HUES64 (cell line): ENCODE measurements around the gene AMZ2.
"Not testable (repeated sequence)": the region's sequence is repeated elsewhere in the genome, so short reads cannot be mapped to it uniquely, and the experiment has no call there.

Experiments used
- H3K27ac ChIP-seq: 2 replicates; pipeline ENCODE4 v1.7.0; 2013; ENCODE audit warnings: low read depth, low read length, inconsistent platforms
- H3K27me3 ChIP-seq: 2 replicates; pipeline ENCODE4 v1.6.1; 2013; ENCODE audit warnings: mild to moderate bottlenecking, low read length; ENCODE audit not compliant: insufficient read depth
- H3K36me3 ChIP-seq: 2 replicates; pipeline ENCODE4 v1.6.1; 2013; ENCODE audit warnings: mild to moderate bottlenecking, low read length; ENCODE audit not compliant: insufficient read depth
- H3K4me1 ChIP-seq: 2 replicates; pipeline ENCODE4 v1.6.1; 2013; ENCODE audit warnings: mild to moderate bottlenecking, low read length, moderate library complexity; ENCODE audit not compliant: insufficient read depth
- H3K4me3 ChIP-seq: 2 replicates; pipeline ENCODE4 v1.5.1; 2013; ENCODE audit warnings: mild to moderate bottlenecking, low read length, moderate library complexity
- H3K9ac ChIP-seq: 2 replicates; pipeline ENCODE4 v1.6.1; 2013; ENCODE audit warnings: mild to moderate bottlenecking, low read depth, low read length
- H3K9me3 ChIP-seq: 2 replicates; pipeline ENCODE4 v1.6.1; 2013; ENCODE audit warnings: low read depth, low read length; ENCODE audit not compliant: insufficient read depth
- WGBS: fragments of 150-250, 120-280 bp; methylation state at CpG from one replicate; pipeline ENCODE4 v1.1.7; 2013; ENCODE audit warnings: missing lambda C conversion rate; 5-methylcytosine and 5-hydroxymethylcytosine counted together

AMZ2 gene

GRCh38 chr17:68257934-68258333 is 10.1 kb downstream of the AMZ2 start:
- no peaks in the 10 kb centered on the region for H3K9me3 ChIP-seq
- 0 out of 2 replicates have a peak, but pooled peaks cover 5% of the 10 kb centered on the region for H3K4me1 ChIP-seq
- no peak overlapping the region for H3K27ac ChIP-seq

DNA sequence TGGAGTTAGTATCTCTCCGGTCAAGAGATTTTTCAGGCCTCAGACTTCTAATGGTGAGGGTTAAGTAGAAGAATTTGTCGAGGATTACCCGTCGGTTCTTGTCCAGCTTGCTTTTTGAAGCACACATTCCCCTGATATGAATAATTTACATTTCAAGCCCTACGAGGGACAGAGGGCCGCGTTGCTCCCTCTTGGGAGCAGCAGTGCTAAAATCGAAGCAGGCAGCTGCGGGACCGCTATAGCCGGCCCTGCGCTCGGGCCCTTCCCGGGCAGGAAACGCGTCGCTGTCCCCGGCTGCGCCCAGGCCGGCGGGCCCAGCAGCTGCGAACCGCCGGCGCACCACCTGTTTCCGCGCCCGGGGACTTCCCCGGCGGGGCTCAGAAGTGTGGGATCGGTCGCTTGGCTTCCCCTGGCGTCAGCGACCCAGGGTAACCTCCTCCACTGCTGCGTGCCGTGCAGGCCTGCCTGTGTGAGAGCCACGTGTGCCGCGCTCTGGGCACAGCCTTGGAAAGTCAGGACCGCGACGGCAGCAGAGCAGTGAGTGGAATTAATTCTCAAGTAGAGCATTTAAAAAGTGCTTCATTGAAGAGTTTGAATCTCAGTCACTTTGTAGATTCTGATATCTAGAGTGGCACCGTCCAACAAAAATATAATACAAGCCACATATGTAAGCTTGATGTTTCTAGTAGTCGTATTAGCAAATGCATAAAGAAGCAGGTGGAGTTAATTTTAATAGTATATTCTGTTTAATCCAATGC is 11.2 kb downstream of the AMZ2 start:
- Histone ChIP-seq H3K4me3 (peak overlapping the region; percentile 43), H3K36me3 (peaks cover 28% of the 10 kb centered on the region)
- H3K27ac ChIP-seq = not testable (repeated sequence)

More at GRCh38 chr17:68257934-68258333, 10.1 kb downstream of the AMZ2 start:
- H3K4me3 ChIP-seq = no peak overlapping the region
- 0 out of 2 replicates have a peak, but pooled peaks cover 2% of the 10 kb centered on the region for H3K27me3 ChIP-seq
- H3K36me3 ChIP-seq = peaks cover 38% of the 10 kb centered on the region
- no peak overlapping the region for H3K9ac ChIP-seq

DNA sequence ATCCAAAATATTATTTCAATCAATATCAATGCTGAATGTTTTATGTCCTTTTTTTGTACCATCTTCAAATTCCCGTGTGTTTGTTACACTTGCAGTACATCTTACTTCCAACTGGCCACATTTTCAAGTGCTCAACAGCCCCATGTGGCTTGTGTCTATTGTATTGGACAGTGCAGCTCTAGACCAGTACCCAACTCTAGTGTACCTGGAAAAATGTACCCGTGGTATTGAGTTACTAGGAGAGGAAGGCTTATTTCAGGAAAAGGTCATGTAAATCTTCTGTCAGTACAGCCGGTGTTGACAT is 11.8 kb downstream of the AMZ2 start:
- Histone ChIP-seq H3K36me3 (peaks cover 22% of the 10 kb centered on the region), H3K9ac (0 out of 2 replicates have a peak overlapping the region, but pooled peaks have one; percentile 47), H3K4me3 (peak overlapping the region; percentile 43)
- H3K27ac ChIP-seq, H3K9me3 ChIP-seq, H3K27me3 ChIP-seq, H3K4me1 ChIP-seq: not testable (repeated sequence)
- WGBS = 100% methylated on average over 1 of the region's 3 CpGs

More for the DNA sequence above, 11.2 kb downstream of the AMZ2 start:
- not testable (repeated sequence) for H3K4me1 ChIP-seq, H3K27me3 ChIP-seq, H3K9me3 ChIP-seq
- H3K9ac ChIP-seq = peak overlapping the region; percentile 60
- WGBS = 6% methylated on average over 33 of the region's 44 CpGs

DNA sequence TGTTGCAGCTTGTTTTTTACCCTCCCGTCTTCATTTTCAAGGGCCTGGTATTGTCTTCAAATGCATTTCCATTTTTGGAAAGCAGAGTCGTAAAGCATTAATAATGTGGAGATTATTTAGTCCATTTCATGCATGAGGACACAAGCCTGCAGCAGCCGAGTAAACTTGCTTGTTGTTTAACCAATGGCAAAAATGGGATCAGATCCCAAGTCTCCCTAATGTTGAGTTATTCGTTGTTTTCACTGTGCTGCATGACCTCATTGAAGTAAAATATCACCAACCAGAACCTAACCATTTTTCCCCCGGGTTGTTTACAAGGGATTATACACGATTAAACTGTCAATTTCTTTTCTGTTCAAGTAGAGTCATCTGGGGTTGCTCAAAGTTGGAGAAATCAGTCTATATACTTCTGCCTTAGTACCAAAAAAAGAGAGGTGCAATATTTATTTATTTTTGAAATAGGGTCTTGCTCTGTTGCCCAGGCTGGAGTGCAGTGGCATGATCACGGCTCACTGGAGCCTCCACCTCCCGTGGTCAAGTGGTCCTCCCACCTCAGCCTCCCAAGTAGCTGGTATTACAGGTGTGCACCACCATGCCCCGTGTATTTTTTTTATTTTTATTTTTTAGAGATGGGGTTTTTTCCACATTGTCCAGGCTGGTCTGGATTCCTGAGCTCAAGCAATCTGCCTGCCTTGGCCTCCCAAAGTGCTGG is 12.4 kb downstream of the AMZ2 start:
- H3K36me3 ChIP-seq = peaks cover 16% of the 10 kb centered on the region
- no peaks in the 10 kb centered on the region for H3K9me3 ChIP-seq
- 98% methylated on average over 9 of the region's 9 CpGs for WGBS
- H3K9ac ChIP-seq = no peak overlapping the region
- no peak overlapping the region for H3K27ac ChIP-seq
- no peak overlapping the region for H3K4me3 ChIP-seq
- 0 out of 2 replicates have a peak, but pooled peaks cover 5% of the 10 kb centered on the region for H3K4me1 ChIP-seq
- H3K27me3 ChIP-seq = 0 out of 2 replicates have a peak, but pooled peaks cover 2% of the 10 kb centered on the region

DNA sequence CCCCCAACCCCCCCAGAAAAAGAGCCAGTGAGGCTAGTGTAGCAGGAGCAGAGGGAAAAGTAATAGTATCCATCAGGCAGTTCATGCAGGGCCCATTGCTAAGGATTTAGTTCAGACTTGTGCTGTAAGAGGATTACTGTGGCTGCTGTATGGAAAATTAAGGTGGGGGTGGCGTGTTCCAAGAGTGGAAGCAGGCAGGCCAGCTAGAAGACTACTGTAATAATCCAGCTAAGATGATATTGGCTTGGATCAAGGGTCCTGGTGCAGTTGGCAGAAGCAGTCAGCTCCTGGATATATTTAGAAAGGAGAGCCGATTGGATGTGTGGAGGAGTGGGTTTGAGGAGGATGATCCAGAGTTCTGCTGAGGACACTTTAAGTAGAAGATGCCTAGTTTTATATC is 14.6 kb downstream of the AMZ2 start:
- H3K27me3 ChIP-seq = not testable (repeated sequence)

GRCh38 chr17:68263101-68263681 is 15.3 kb downstream of the AMZ2 start:
- 17% methylated on average over 8 of the region's 9 CpGs for WGBS

More for the DNA sequence above, 14.6 kb downstream of the AMZ2 start:
- not testable (repeated sequence) for H3K36me3 ChIP-seq, H3K9me3 ChIP-seq, H3K4me3 ChIP-seq, H3K27ac ChIP-seq, H3K9ac ChIP-seq, H3K4me1 ChIP-seq
- WGBS = 88% methylated on average over 2 of the region's 2 CpGs

DNA sequence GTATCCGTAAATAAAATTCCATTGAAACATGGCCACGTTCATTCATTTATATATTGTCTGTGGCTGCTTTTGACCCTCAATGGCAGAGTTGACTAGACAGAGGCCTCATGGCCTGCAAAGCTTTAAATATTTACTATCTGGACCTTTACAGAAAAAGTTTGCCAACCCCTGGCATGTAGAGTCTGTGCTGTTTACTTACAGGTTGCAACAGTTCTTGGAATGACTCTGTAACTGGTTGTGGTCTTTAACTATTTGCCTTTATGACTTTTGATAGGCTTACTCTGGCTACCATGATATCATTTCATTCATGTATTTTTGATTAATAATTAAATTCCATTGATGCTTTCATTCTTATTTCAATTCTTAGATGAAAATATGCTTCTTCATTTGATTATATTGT is 18.0 kb downstream of the AMZ2 start:
- not testable (repeated sequence) for H3K36me3 ChIP-seq, H3K9ac ChIP-seq, H3K27ac ChIP-seq, H3K27me3 ChIP-seq, H3K9me3 ChIP-seq, H3K4me1 ChIP-seq, H3K4me3 ChIP-seq
- WGBS = 98% methylated on average over 2 of the region's 2 CpGs

More at GRCh38 chr17:68263101-68263681, 15.3 kb downstream of the AMZ2 start:
- not testable (repeated sequence) for H3K9ac ChIP-seq, H3K4me3 ChIP-seq, H3K27ac ChIP-seq, H3K36me3 ChIP-seq, H3K27me3 ChIP-seq, H3K9me3 ChIP-seq, H3K4me1 ChIP-seq

GRCh38 chr17:68273722-68274121 is 25.9 kb downstream of the AMZ2 start:
- Histone ChIP-seq H3K9ac (no peak overlapping the region), H3K9me3 (peaks cover 8% of the 10 kb centered on the region), H3K27me3 (no peaks in the 10 kb centered on the region), H3K4me3 (no peak overlapping the region), H3K4me1 (no peaks in the 10 kb centered on the region), H3K36me3 (no peaks in the 10 kb centered on the region), H3K27ac (no peak overlapping the region)
- 94% methylated on average over 11 of the region's 11 CpGs for WGBS

- H3K9me3 ChIP-seq = peaks cover 13% of the 10 kb centered on the region
- H3K36me3 ChIP-seq, H3K4me1 ChIP-seq, H3K9ac ChIP-seq, H3K27me3 ChIP-seq, H3K27ac ChIP-seq, H3K4me3 ChIP-seq: not testable (repeated sequence)
- WGBS = 92% methylated on average over 3 of the region's 3 CpGs
Measured at GRCh38 chr17:68276339-68276738, 28.5 kb downstream of the AMZ2 start.

- H3K27me3 ChIP-seq = no peaks in the 10 kb centered on the region
- WGBS = 100% methylated on average over 5 of the region's 5 CpGs
- no peaks in the 10 kb centered on the region for H3K4me1 ChIP-seq
- H3K36me3 ChIP-seq = no peaks in the 10 kb centered on the region
- peaks cover 13% of the 10 kb centered on the region for H3K9me3 ChIP-seq
- H3K27ac ChIP-seq = no peak overlapping the region
- H3K9ac ChIP-seq = no peak overlapping the region
- no peak overlapping the region for H3K4me3 ChIP-seq
Measured at GRCh38 chr17:68277807-68278206, 30.0 kb downstream of the AMZ2 start.

DNA sequence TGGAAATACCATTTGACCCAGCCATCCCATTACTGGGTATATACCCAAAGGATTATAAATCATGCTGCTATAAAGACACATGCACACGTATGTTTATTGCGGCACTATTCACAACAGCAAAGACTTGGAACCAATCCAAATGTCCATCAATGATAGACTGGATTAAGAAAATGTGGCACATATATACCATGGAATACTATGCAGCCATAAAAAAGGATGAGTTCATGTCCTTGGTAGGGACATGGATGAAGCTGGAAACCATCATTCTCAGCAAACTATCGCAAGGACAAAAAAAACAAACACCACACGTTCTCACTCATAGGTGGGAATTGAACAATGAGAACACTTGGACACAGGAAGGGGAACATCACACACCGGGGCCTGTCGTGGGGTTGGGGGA is 34.1 kb downstream of the AMZ2 start:
- not testable (repeated sequence) for H3K4me3 ChIP-seq, H3K27me3 ChIP-seq, H3K4me1 ChIP-seq, H3K9ac ChIP-seq, H3K36me3 ChIP-seq, H3K27ac ChIP-seq
- H3K9me3 ChIP-seq = peaks cover 13% of the 10 kb centered on the region
- no CpG with 5 or more reads among the region's 6 CpGs for WGBS
